ENCODE results near the gene RIMS1. TPM values are rescaled to one million over a fixed set of nuclear protein-coding genes. Genes with fewer than 3 reads are reported as not detected.

The RIMS1 gene
- total RNA-seq, 1 donor from 2014 or later = 5.2 TPM

- H3K4me3 ChIP-seq = no peak overlapping the region
These were observed 464.0 kb downstream of the RIMS1 start for GRCh38 chr6:72350296-72350881.

GRCh38 chr6:72363844-72364740, 477.7 kb downstream of the RIMS1 start:
- no peak overlapping the region for H3K27ac ChIP-seq
- H3K36me3 ChIP-seq = no peaks in the 10 kb centered on the region
- H3K4me3 ChIP-seq = no peak overlapping the region
- H3K9me3 ChIP-seq = no peaks in the 10 kb centered on the region
- no peaks in the 10 kb centered on the region for H3K4me1 ChIP-seq
- H3K27me3 ChIP-seq = no peaks in the 10 kb centered on the region
- no peak for TF ChIP-seq POLR2AphosphoS5 (IDR thresholded peaks at IDR 0.05; ENCODE audit: insufficient read depth in 1 of 2, low read depth in 1 of 2)
- TF ChIP-seq POLR2A (IDR thresholded peaks at IDR 0.05) = no peak
- TF ChIP-seq CTCF (IDR thresholded peaks at IDR 0.05) = no peak
- intact Hi-C loops (cut with DNase I) = no loop called here
- no peak for DNase-seq (ENCODE audit: extremely low spot score in 2 of 2)

More at GRCh38 chr6:72350296-72350881, 464.0 kb downstream of the RIMS1 start:
- Histone ChIP-seq H3K27me3 (no peaks in the 10 kb centered on the region), H3K27ac (no peak overlapping the region), H3K9me3 (no peaks in the 10 kb centered on the region), H3K36me3 (no peaks in the 10 kb centered on the region), H3K4me1 (no peaks in the 10 kb centered on the region)
- no peak for DNase-seq (ENCODE audit: extremely low spot score in 2 of 2)
- TF ChIP-seq POLR2A (IDR thresholded peaks at IDR 0.05) (no peak), CTCF (IDR thresholded peaks at IDR 0.05) (no peak), POLR2AphosphoS5 (IDR thresholded peaks at IDR 0.05; ENCODE audit: insufficient read depth in 1 of 2, low read depth in 1 of 2) (no peak)
- intact Hi-C loops (cut with DNase I) = no loop called here

GRCh38 chr6:72365773-72366172, 479.4 kb downstream of the RIMS1 start:
- no peaks in the 10 kb centered on the region for H3K27me3 ChIP-seq
- no peak for DNase-seq (ENCODE audit: extremely low spot score in 2 of 2)
- H3K4me1 ChIP-seq = no peaks in the 10 kb centered on the region
- no peak overlapping the region for H3K4me3 ChIP-seq
- intact Hi-C loops (cut with DNase I) = no loop called here
- no peaks in the 10 kb centered on the region for H3K36me3 ChIP-seq
- no peaks in the 10 kb centered on the region for H3K9me3 ChIP-seq
- H3K27ac ChIP-seq = no peak overlapping the region
- TF ChIP-seq POLR2AphosphoS5 (IDR thresholded peaks at IDR 0.05; ENCODE audit: insufficient read depth in 1 of 2, low read depth in 1 of 2) (no peak), CTCF (IDR thresholded peaks at IDR 0.05) (no peak), POLR2A (IDR thresholded peaks at IDR 0.05) (no peak)

- no peak overlapping the region for H3K4me3 ChIP-seq
- H3K36me3 ChIP-seq = no peaks in the 10 kb centered on the region
- DNase-seq (ENCODE audit: extremely low spot score in 2 of 2) = no peak
- TF ChIP-seq POLR2A (IDR thresholded peaks at IDR 0.05) (no peak), CTCF (IDR thresholded peaks at IDR 0.05) (no peak)
- H3K4me1 ChIP-seq = no peaks in the 10 kb centered on the region
- intact Hi-C loops (cut with DNase I) = no loop called here
- H3K27me3 ChIP-seq = no peaks in the 10 kb centered on the region
- H3K27ac ChIP-seq = no peak overlapping the region
- H3K9me3 ChIP-seq = no peaks in the 10 kb centered on the region
These were observed 481.1 kb downstream of the RIMS1 start for GRCh38 chr6:72367439-72367838.

GRCh38 chr6:72371473-72371872, 485.1 kb downstream of the RIMS1 start:
- intact Hi-C loops (cut with DNase I) = no loop called here
- H3K27me3 ChIP-seq = no peaks in the 10 kb centered on the region
- H3K9me3 ChIP-seq = no peaks in the 10 kb centered on the region
- no peak overlapping the region for H3K27ac ChIP-seq
- H3K4me3 ChIP-seq = no peak overlapping the region
- TF ChIP-seq POLR2AphosphoS5 (IDR thresholded peaks at IDR 0.05; ENCODE audit: insufficient read depth in 1 of 2, low read depth in 1 of 2) (no peak), CTCF (IDR thresholded peaks at IDR 0.05) (no peak), POLR2A (IDR thresholded peaks at IDR 0.05) (no peak)
- DNase-seq (ENCODE audit: extremely low spot score in 2 of 2) = no peak
- no peaks in the 10 kb centered on the region for H3K4me1 ChIP-seq
- H3K36me3 ChIP-seq = no peaks in the 10 kb centered on the region
